Measurements from ENCODE around the gene RXRG.

- TF ChIP-seq CTCF (IDR thresholded peaks at IDR 0.05; ENCODE audit: low read depth, low read length) (no peak), EZH2phosphoT487 (IDR thresholded peaks at IDR 0.05; ENCODE audit: low read depth) (no peak)
Observed at GRCh38 chr1:165463978-165464377, 19.1 kb upstream of the RXRG start.
